ENCODE results near the gene RIMS1. TPM values are rescaled to one million over a fixed set of nuclear protein-coding genes. Genes with fewer than 3 reads are reported as not detected.

The RIMS1 gene
- total RNA-seq, 1 donor from 2014 or later: 1.2 TPM

DNA sequence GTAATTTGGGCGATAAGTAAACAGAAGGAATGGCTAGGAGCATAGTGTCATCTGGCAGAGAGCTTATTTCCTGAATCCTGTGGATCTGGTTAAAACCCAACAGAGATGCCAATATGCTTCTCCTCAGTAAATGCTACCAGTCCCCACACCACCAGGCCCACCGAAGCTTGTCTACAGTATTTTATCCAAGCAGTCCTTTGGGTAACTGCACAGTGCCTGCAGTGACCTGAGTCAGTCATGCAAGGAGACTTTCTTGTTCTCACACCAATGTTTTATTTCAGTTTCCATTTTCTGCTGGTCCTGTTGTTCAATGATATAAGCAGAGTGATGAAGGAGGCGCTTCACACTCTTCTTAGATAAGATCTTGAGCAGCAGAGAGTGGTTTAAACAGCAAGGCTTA, 326.3 kb downstream of the RIMS1 start:
- DNase-seq (ENCODE audit: low spot score): no peak
- intact Hi-C loops (cut with DNase I): no loop called here

DNA sequence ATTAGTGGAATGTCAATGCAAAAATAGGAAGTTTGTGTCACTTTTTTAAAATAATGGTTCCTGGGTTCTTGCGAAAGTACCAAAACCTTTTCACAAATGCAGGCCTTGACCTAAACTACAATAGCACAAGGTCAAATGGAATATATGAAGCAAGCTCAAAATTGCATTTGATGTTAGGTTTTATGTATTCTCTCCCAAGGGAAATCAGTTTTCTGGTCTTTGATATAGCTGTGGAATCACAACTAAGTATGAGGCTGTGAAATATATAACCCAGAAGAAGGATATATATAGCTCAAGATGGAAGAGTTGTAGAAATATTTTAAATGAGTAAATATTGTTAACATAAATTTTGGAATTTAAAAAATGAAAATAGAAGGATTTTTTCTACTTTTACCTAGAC, 327.3 kb downstream of the RIMS1 start:
- no peak for DNase-seq (ENCODE audit: low spot score)
- intact Hi-C loops (cut with DNase I): no loop called here

DNA sequence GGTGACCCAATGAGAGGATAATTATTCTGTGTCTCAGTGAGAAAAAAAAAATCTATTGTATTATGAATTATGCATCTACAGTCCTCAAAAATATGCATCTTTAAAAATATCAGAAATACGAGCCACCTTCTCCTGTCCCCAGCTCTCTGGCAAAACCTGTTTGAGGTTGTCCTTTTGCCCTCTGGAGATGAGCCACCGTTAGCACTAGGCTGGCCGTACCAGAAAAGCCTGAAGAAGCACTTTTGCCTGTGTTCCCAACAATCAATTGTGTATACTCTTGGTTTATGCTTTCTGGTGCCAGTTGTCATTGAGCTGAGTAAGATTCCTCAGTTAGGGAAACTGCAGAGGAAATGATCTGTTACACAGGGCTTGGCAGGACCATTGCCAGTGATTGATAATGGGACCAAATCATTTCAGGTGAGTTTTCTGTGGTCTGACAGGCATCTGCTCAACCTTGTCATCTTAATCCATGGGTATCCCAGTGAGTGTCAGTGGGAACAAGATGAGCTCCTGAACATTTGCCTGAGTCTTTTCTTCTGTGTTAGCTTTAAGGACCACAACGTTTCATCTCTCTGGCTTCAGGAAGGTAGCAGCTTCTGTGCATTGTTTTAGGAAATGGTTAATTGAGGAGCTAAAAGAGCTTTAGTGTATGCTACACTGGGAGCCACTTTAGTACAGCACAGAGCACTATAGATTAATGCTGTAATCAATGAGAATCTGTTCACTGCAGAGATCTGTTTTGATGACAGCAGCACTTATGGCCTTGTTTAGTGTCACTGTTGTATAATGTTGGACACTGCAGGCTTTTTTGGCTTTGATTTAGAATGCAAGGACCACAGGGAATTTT, 330.1 kb downstream of the RIMS1 start:
- no peak for DNase-seq (ENCODE audit: low spot score)
- intact Hi-C loops (cut with DNase I): no loop called here

DNA sequence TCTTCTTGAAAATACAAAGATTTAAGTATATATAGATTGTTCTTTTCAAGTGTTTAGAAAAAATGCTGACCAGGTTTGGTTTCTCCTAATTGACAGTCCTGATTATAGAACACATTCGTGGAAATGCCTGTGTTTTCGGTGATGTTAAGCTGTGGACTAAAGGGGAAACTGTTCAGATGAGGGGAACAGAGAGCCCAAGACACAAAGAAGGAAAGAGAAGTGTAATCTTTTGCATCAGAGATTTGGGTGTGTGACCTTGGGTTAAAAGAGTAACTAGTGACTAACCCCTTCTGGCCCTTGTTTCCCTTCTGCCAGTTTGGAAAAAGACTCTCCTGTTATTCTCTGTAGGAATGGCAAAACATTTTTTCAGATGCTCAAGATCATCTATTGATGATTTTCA, 331.3 kb downstream of the RIMS1 start:
- intact Hi-C loops (cut with DNase I): no loop called here
- no peak for DNase-seq (ENCODE audit: low spot score)

DNA sequence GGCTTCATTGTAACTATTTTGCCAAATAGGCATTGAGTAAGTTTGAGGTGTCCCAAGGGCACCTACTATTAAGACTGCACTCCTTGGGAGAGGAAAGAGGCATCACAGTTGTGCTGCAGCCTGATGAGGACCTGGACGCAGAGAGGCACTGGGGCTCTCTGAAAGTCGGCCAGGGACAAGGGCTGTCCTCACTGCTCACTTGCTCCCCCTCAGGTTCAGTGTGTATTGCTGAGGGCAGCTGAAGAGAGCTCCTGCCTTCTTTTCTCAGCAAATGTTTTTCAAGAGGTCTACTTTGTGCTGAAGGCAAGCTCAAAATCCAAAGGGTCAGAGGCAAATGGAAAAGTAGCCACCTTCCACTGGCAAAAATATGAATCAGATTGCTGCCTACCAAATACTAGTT, 331.8 kb downstream of the RIMS1 start:
- no peak for DNase-seq (ENCODE audit: low spot score)
- intact Hi-C loops (cut with DNase I): no loop called here

DNA sequence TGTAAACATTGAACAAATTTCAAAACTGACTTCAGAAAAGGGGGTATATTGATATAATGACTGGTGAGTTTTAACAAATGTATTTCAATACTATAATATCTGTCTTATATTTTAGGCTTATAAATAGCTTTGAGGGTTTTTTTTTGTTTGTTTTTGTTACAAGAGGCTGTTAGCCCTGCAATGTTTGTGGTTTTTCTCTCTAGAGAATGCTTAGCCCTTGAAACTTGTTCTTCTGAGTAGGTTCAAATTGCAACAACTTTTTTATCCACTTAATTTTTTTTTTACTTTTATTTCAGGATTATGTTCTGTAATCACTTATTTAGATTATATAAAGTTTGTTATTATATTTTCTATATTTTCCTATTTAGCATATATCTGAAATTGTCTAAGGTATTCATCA, 333.2 kb downstream of the RIMS1 start:
- DNase-seq (ENCODE audit: low spot score): no peak
- intact Hi-C loops (cut with DNase I): no loop called here

DNA sequence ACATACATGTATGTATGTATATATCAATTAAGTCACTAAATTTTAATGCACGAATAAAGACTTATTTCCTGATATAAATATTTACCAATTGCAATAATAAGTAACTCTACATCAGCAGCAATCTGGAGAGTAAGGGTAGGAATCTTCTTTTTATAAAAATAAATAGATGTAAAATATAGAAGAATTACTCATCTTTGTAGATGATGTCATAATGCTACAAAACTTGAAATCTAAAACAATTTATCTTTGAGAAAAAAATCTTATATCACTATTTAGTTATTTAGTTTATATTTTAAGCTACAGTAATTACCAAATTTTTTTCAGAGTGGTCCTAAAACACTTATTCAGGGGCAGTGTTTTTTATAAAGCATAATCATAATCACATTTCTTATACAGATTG, 351.7 kb downstream of the RIMS1 start:
- intact Hi-C loops (cut with DNase I): no loop called here
- DNase-seq (ENCODE audit: low spot score): no peak

DNA sequence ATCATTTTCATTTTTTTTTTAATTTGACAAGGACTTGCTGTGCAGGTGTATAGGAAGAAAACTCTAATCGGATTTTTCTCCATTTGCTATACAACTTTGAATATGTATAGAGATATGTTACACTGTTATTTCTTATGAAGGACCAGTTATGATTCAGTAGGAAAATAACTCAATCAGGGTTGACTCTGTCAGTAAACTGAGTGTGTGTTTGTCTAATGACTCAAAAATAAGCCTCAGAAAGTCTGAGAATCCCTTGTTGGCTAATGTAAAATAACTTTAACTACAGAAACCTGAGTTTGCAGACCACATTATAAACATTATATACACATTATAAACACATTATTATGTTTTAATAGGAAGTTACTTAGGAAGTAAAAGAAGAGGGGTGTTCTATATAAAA, 352.6 kb downstream of the RIMS1 start:
- intact Hi-C loops (cut with DNase I): no loop called here
- DNase-seq (ENCODE audit: low spot score): no peak

DNA sequence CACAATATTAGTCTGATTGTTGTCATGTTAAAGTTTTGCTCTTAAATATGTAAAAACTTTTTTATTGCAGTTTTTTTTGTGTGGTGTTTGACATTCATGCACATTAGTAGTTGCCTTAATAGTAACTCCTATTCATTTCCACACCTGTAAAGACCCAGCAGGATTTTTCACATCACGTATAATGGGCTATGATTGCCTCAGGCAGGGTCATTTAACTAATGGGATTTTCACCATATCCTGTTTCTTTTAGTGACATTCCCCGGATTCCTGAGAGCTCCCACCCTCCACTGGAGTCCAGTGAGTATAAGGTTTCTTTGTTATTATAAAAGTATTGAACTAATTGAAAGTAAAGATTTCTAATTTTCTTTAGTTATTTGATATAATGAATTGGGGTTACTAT, 359.2 kb downstream of the RIMS1 start:
- no peak for DNase-seq (ENCODE audit: low spot score)
- intact Hi-C loops (cut with DNase I): no loop called here

DNA sequence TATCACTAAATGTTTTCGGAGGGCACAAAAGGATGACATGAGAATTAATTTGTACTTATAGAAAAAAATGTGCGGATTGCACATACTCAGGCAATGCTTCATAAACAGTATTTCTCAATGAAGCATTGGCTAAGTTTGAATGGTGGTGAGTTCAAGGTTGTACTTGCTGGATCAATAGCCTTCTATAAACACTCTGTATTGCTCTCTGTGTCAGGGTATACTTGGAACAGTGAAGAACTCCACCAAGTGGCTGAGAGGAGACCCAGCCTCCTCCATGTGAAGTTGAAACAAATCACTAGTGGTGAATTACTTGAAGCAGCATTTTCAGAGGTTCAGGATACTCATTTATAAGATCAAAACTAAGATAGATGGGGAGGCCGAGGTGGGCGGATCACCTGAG, 360.6 kb downstream of the RIMS1 start:
- no peak for DNase-seq (ENCODE audit: low spot score)
- intact Hi-C loops (cut with DNase I): no loop called here

DNA sequence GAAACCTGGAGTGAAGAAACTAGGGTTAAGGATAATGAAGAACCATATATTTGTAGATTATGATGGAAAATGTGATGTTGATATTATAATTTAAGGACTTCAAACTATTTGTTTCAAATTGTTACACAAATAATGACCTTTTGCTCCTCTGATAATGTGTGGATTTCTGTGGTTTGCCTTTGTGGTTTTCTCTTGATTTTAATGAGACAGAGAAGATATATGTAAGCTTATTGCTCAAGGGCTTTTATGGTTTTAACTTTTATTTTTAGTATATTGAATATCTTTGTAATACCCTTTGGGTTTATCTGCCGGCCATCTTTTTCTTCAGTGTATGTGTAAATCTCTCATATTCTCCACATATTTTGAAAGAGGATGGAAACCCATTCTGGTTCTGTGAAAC, 362.3 kb downstream of the RIMS1 start:
- intact Hi-C loops (cut with DNase I): no loop called here
- DNase-seq (ENCODE audit: low spot score): no peak

DNA sequence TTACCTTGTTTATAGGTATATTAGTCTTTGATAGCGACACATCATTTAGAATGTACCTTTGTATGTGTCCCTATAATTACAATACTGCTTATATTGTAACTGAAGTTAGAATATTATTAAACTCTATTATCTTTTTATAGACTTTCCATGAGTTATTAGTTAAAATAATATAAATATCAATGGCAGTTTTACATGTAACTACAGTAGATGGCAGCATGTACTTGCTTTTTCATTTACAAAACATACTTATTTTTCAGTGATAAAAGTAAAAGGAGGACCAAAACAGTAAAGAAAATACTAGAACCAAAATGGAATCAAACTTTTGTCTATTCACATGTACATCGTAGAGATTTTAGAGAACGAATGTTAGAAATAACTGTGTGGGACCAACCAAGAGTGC, 364.3 kb downstream of the RIMS1 start:
- DNase-seq (ENCODE audit: low spot score): no peak
- intact Hi-C loops (cut with DNase I): no loop called here

DNA sequence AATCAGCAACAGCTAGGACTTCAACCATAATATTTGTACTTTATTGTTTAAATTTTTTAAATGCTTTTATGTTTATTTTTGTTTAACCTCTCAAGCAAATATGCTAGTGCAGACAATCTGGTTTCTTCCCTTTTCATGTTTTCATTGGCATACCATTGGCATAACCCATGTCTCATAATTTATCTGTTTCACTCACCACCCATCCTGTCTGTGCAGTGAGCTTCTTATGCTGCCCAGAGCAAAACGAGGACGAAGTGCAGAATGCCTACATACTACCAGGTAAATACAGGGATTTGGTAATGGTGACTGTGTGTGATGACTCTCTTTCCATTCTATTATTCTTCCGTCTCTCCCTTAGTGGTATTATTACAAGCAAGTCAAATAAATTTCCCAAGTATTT, 374.1 kb downstream of the RIMS1 start:
- intact Hi-C loops (cut with DNase I): no loop called here
- no peak for DNase-seq (ENCODE audit: low spot score)

DNA sequence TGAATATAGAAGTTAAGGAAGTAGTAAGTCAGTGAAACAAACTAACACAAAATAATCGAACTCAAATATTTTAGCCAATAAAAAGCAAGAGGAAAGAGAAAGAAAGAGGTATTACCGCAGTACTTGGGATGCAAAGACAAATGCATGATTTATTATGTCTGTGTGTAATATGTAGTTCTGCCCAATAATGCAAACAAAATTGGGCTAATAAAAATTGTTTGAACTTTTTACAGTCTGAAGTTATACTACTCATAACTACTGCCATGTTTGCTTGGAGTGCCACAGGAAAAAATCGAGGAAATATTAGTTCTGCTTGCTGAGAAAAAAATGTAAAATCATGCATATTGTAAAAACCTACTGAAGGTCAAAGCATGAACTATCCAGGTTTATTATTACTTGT, 375.2 kb downstream of the RIMS1 start:
- no peak for DNase-seq (ENCODE audit: low spot score)
- intact Hi-C loops (cut with DNase I): no loop called here

DNA sequence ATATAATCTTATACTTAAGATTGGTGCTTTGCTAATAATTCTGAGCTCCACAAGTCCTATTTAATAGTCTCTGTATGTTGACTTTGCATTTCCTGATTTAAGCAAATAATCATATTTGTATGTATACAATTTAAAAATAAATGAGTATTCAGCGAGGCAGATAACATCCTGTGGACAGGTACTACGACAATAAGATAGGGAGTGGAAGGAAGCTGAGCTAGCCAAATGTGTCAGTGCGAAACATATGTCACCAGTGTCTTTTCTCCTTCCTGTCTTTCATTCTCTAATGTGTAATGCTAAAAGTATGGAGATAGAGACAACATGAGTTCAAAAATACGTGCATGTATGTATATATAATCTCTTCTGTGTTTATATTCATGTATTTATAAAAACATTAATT, 375.9 kb downstream of the RIMS1 start:
- no peak for DNase-seq (ENCODE audit: low spot score)
- intact Hi-C loops (cut with DNase I): no loop called here

DNA sequence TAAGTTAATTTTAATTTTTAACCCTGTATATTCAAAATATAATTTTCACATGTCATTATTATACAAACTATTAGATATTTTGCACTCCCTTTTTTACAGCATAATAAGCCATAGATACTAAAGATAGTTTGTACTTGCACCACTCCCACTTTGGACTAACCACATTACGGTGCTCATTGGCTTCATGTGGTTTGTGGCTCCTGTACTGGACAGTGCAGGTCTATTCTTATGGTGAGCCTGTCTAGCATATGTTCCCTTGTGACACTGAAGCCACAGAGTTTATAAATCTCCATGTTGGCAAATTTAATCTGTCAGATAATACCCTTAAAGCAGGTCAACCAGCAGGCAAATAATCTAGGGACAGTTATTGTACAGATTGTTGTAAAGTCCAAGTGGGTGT, 381.1 kb downstream of the RIMS1 start:
- intact Hi-C loops (cut with DNase I): no loop called here
- no peak for DNase-seq (ENCODE audit: low spot score)

DNA sequence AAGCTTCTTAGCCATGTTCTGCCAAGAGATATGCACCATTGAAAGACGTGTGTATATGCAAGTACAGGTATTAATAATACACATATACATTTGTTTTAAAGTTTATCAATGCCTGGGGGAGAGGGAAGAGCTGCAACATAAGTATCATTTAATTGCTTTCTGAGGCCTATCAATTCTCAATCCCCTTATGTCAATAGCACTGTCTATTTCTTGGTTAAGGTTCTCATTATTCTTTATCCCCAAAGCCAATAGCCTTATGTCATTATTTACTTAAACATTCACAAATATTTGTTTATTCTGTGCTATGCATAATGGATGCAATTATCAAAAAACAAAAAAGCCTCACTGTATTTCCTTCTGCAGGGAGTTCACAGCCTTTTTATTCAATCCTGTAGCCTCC, 385.2 kb downstream of the RIMS1 start:
- no peak for DNase-seq (ENCODE audit: low spot score)
- intact Hi-C loops (cut with DNase I): no loop called here

DNA sequence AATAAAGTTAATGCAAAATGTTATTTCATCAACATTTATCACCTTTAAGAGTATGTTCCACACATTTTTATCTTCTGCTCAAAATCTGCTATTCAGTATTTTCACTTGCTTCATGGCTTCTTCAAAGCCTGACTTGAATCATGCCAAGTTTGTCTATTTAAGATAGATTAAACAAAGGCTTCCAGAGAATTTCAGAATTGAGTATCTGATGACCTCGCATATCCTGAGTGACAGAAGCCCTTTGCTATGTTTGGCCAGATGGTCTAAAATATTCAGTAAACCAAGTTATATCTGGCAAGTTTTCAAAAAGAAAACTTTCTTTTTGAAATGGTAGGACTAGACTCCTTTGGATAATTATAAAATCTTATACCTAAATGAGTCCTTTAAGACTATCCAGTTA, 386.6 kb downstream of the RIMS1 start:
- no peak for DNase-seq (ENCODE audit: low spot score)
- intact Hi-C loops (cut with DNase I): no loop called here

DNA sequence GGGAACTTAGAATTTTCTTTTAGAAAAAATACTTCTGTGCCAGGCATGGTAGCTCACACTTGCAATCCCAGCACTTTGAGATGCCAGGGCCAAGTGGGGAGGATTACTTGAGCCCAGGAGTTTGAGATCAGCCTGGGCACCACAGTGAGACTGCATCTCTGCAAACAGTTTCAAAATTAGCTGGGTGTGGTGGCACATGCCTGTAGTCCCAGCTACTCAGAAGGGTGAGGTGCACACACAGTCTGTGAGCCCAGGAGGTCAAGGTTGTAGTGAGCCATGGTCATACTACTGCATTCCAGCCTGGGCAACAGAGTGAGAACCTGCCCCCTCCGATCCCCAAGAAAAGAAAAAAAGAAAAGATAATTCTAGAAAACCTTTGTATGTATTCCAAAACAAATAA, 389.5 kb downstream of the RIMS1 start:
- intact Hi-C loops (cut with DNase I): no loop called here

DNA sequence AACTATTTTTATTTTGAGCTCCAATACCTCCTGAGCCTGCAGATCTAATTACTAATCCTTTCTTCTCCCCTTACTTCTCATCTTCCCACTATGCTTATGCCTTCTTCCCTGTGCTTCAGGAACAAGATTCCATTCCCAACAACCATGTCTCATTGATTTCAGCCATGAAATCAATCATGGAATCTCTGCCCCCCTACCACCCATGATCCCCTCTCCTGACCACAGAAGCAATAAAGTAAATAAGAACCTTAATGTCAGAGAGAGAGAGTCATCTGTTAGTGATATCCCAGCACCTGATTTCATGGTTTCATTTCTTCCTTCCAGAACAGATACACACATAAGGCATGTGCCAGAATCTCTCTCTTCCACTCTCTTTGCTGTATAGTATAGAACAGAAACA, 395.9 kb downstream of the RIMS1 start:
- intact Hi-C loops (cut with DNase I): no loop called here
- DNase-seq (ENCODE audit: low spot score): no peak

More for the DNA sequence above, 389.5 kb downstream of the RIMS1 start:
- no peak for DNase-seq (ENCODE audit: low spot score)

DNA sequence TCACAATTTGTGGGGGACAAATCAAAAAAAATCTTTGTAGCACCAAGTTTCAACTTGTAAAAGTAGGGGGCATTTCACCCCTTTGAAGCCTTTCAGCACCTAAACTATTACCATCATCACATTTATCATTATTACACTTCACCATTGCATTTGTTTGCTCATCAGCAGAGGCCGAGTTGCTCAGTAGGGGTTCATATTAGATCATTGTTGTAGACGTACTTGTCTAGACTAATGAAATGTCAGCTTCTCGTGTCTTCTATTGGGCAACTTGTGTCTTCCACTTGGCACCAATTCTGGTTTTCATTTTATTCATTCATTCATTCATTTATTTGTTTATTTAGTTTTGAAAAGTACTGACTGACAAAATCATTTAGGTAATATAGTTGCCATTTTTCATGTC, 397.2 kb downstream of the RIMS1 start:
- intact Hi-C loops (cut with DNase I): no loop called here
- DNase-seq (ENCODE audit: low spot score): no peak

DNA sequence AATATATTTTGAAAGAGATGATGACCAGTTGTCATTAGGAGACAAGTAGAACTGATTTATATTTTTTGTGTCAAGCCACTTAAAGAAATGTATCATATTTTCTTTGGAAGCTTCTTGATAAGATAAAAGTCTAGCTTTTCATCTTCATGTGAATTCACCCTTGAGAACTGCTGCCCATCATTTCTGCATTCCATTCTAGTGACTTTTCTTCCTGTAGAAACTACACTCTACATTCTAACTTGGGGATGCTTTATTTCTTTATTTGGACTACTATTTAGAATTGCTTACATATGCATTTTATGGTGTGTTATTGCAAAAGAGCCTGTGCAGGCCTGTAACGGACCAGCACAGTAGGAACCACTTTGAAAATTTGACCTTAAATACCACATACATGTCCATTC, 400.6 kb downstream of the RIMS1 start:
- DNase-seq (ENCODE audit: low spot score): no peak
- intact Hi-C loops (cut with DNase I): no loop called here

Data from cardiac septum (tissue), 1 donor.